ENCODE data around the gene SIK1.
"Not testable (repeated sequence)": the region's sequence is repeated elsewhere in the genome, so short reads cannot be mapped to it uniquely, and the experiment has no call there.

The SIK1 gene

GRCh38 chr21:43428964-43429363 lies 2.0 kb upstream of the SIK1 start:
- H3K27ac ChIP-seq (ENCODE audit: low read depth, low read length); H3K27me3 ChIP-seq (ENCODE audit: control insufficient read depth, insufficient read depth, low read length); H3K9ac ChIP-seq (ENCODE audit: low read length); H3K4me1 ChIP-seq (ENCODE audit: control insufficient read depth, insufficient read depth, low read length); H3K4me3 ChIP-seq (ENCODE audit: low read length); H3K36me3 ChIP-seq (ENCODE audit: control insufficient read depth, insufficient read depth, low read length): not testable (repeated sequence)

- H3K4me1 ChIP-seq (ENCODE audit: control insufficient read depth, insufficient read depth, low read length); H3K27me3 ChIP-seq (ENCODE audit: control insufficient read depth, insufficient read depth, low read length); H3K36me3 ChIP-seq (ENCODE audit: control insufficient read depth, insufficient read depth, low read length); H3K9ac ChIP-seq (ENCODE audit: low read length); H3K27ac ChIP-seq (ENCODE audit: low read depth, low read length); H3K4me3 ChIP-seq (ENCODE audit: low read length): not testable (repeated sequence)
Observed at GRCh38 chr21:43427242-43427559, 270 bp upstream of the SIK1 start.

- not testable (repeated sequence) for H3K4me1 ChIP-seq (ENCODE audit: control insufficient read depth, insufficient read depth, low read length); H3K36me3 ChIP-seq (ENCODE audit: control insufficient read depth, insufficient read depth, low read length); H3K27ac ChIP-seq (ENCODE audit: low read depth, low read length); H3K9ac ChIP-seq (ENCODE audit: low read length); H3K4me3 ChIP-seq (ENCODE audit: low read length); H3K27me3 ChIP-seq (ENCODE audit: control insufficient read depth, insufficient read depth, low read length)
Observed at GRCh38 chr21:43426004-43426403, 927 bp downstream of the SIK1 start.

GRCh38 chr21:43419475-43419874 lies 7.5 kb downstream of the SIK1 start:
- H3K27ac ChIP-seq (ENCODE audit: low read depth, low read length); H3K36me3 ChIP-seq (ENCODE audit: control insufficient read depth, insufficient read depth, low read length); H3K9ac ChIP-seq (ENCODE audit: low read length); H3K4me1 ChIP-seq (ENCODE audit: control insufficient read depth, insufficient read depth, low read length); H3K4me3 ChIP-seq (ENCODE audit: low read length); H3K27me3 ChIP-seq (ENCODE audit: control insufficient read depth, insufficient read depth, low read length): not testable (repeated sequence)

- not testable (repeated sequence) for H3K27ac ChIP-seq (ENCODE audit: low read depth, low read length); H3K4me1 ChIP-seq (ENCODE audit: control insufficient read depth, insufficient read depth, low read length); H3K4me3 ChIP-seq (ENCODE audit: low read length); H3K27me3 ChIP-seq (ENCODE audit: control insufficient read depth, insufficient read depth, low read length); H3K9ac ChIP-seq (ENCODE audit: low read length); H3K36me3 ChIP-seq (ENCODE audit: control insufficient read depth, insufficient read depth, low read length)
Observed at GRCh38 chr21:43414576-43414975, 12.4 kb downstream of the SIK1 start.

- not testable (repeated sequence) for H3K27me3 ChIP-seq (ENCODE audit: control insufficient read depth, insufficient read depth, low read length); H3K27ac ChIP-seq (ENCODE audit: low read depth, low read length); H3K4me3 ChIP-seq (ENCODE audit: low read length); H3K4me1 ChIP-seq (ENCODE audit: control insufficient read depth, insufficient read depth, low read length); H3K36me3 ChIP-seq (ENCODE audit: control insufficient read depth, insufficient read depth, low read length); H3K9ac ChIP-seq (ENCODE audit: low read length)
Observed at GRCh38 chr21:43412020-43412788, 14.7 kb downstream of the SIK1 start.

- not testable (repeated sequence) for H3K4me1 ChIP-seq (ENCODE audit: control insufficient read depth, insufficient read depth, low read length); H3K9ac ChIP-seq (ENCODE audit: low read length); H3K36me3 ChIP-seq (ENCODE audit: control insufficient read depth, insufficient read depth, low read length); H3K27me3 ChIP-seq (ENCODE audit: control insufficient read depth, insufficient read depth, low read length); H3K27ac ChIP-seq (ENCODE audit: low read depth, low read length); H3K4me3 ChIP-seq (ENCODE audit: low read length)
Observed at GRCh38 chr21:43410456-43411068, 16.4 kb downstream of the SIK1 start.

GRCh38 chr21:43407139-43407538 lies 19.8 kb downstream of the SIK1 start:
- H3K27me3 ChIP-seq (ENCODE audit: control insufficient read depth, insufficient read depth, low read length); H3K4me3 ChIP-seq (ENCODE audit: low read length); H3K9ac ChIP-seq (ENCODE audit: low read length); H3K27ac ChIP-seq (ENCODE audit: low read depth, low read length); H3K36me3 ChIP-seq (ENCODE audit: control insufficient read depth, insufficient read depth, low read length); H3K4me1 ChIP-seq (ENCODE audit: control insufficient read depth, insufficient read depth, low read length): not testable (repeated sequence)

GRCh38 chr21:43404450-43404849 lies 22.5 kb downstream of the SIK1 start:
- not testable (repeated sequence) for H3K27me3 ChIP-seq (ENCODE audit: control insufficient read depth, insufficient read depth, low read length); H3K27ac ChIP-seq (ENCODE audit: low read depth, low read length); H3K4me1 ChIP-seq (ENCODE audit: control insufficient read depth, insufficient read depth, low read length); H3K9ac ChIP-seq (ENCODE audit: low read length); H3K4me3 ChIP-seq (ENCODE audit: low read length); H3K36me3 ChIP-seq (ENCODE audit: control insufficient read depth, insufficient read depth, low read length)

- H3K36me3 ChIP-seq (ENCODE audit: control insufficient read depth, insufficient read depth, low read length); H3K27me3 ChIP-seq (ENCODE audit: control insufficient read depth, insufficient read depth, low read length); H3K4me1 ChIP-seq (ENCODE audit: control insufficient read depth, insufficient read depth, low read length); H3K27ac ChIP-seq (ENCODE audit: low read depth, low read length); H3K9ac ChIP-seq (ENCODE audit: low read length); H3K4me3 ChIP-seq (ENCODE audit: low read length): not testable (repeated sequence)
Observed at GRCh38 chr21:43403651-43404430, 23.1 kb downstream of the SIK1 start.

GRCh38 chr21:43401125-43401524 lies 25.8 kb downstream of the SIK1 start:
- H3K4me1 ChIP-seq (ENCODE audit: control insufficient read depth, insufficient read depth, low read length); H3K9ac ChIP-seq (ENCODE audit: low read length); H3K27ac ChIP-seq (ENCODE audit: low read depth, low read length); H3K4me3 ChIP-seq (ENCODE audit: low read length); H3K27me3 ChIP-seq (ENCODE audit: control insufficient read depth, insufficient read depth, low read length); H3K36me3 ChIP-seq (ENCODE audit: control insufficient read depth, insufficient read depth, low read length): not testable (repeated sequence)

GRCh38 chr21:43399595-43400015 lies 27.3 kb downstream of the SIK1 start:
- H3K4me3 ChIP-seq (ENCODE audit: low read length); H3K36me3 ChIP-seq (ENCODE audit: control insufficient read depth, insufficient read depth, low read length); H3K4me1 ChIP-seq (ENCODE audit: control insufficient read depth, insufficient read depth, low read length); H3K27me3 ChIP-seq (ENCODE audit: control insufficient read depth, insufficient read depth, low read length); H3K9ac ChIP-seq (ENCODE audit: low read length); H3K27ac ChIP-seq (ENCODE audit: low read depth, low read length): not testable (repeated sequence)

- H3K4me1 ChIP-seq (ENCODE audit: control insufficient read depth, insufficient read depth, low read length); H3K27me3 ChIP-seq (ENCODE audit: control insufficient read depth, insufficient read depth, low read length); H3K27ac ChIP-seq (ENCODE audit: low read depth, low read length); H3K9ac ChIP-seq (ENCODE audit: low read length); H3K4me3 ChIP-seq (ENCODE audit: low read length); H3K36me3 ChIP-seq (ENCODE audit: control insufficient read depth, insufficient read depth, low read length): not testable (repeated sequence)
Observed at GRCh38 chr21:43399136-43399535, 27.8 kb downstream of the SIK1 start.

Measured in rectal smooth muscle tissue (tissue), 1 donor.